NT2/D1 (cell line): ENCODE results near the gene VAMP2.

Experiments used
- DNase-seq: peaks from one replicate; pipeline ENCODE4 v3.0.0-alpha.2; 2011; ENCODE audit warnings: low read depth, low spot score
- H3K27me3 ChIP-seq: 2 replicates; pipeline ENCODE4 v1.6.0; 2011; ENCODE audit warnings: mild to moderate bottlenecking; ENCODE audit not compliant: insufficient read length, insufficient read depth
- H3K36me3 ChIP-seq: 2 replicates; pipeline ENCODE4 v1.6.1; 2011; ENCODE audit warnings: mild to moderate bottlenecking, low read length, mixed read lengths; ENCODE audit not compliant: insufficient read depth, insufficient read length
- H3K4me1 ChIP-seq: 2 replicates; pipeline ENCODE4 v1.5.1; 2011; ENCODE audit not compliant: insufficient read depth, insufficient read length
- H3K4me3 ChIP-seq: 2 replicates; pipeline ENCODE4 v1.5.1; 2011; ENCODE audit warnings: low read depth; ENCODE audit not compliant: insufficient read length
- H3K9ac ChIP-seq: 2 replicates; pipeline ENCODE4 v1.6.0; 2011; ENCODE audit warnings: low read depth; ENCODE audit not compliant: insufficient read length
- H3K9me3 ChIP-seq: 2 replicates; pipeline ENCODE4 v1.5.1; 2011; ENCODE audit warnings: mild to moderate bottlenecking, low read length; ENCODE audit not compliant: insufficient read depth
- SUZ12 ChIP-seq: IDR thresholded peaks from 2 replicates; pipeline ENCODE4 v1.6.1; 2011; ENCODE audit not compliant: insufficient read length, insufficient read depth; ENCODE audit errors: extremely low read depth
- YY1 ChIP-seq: IDR thresholded peaks from 2 replicates; pipeline ENCODE4 v1.6.1; 2011; ENCODE audit not compliant: insufficient read length, insufficient read depth
- ZNF274 ChIP-seq: IDR thresholded peaks from 2 replicates; pipeline ENCODE4 v1.6.1; 2011; ENCODE audit warnings: mild to moderate bottlenecking, low read depth, low read length

The VAMP2 gene

GRCh38 chr17:8162997-8163977 lies 539 bp upstream of the VAMP2 start:
- H3K4me1 ChIP-seq = peaks cover 18% of the 10 kb centered on the region
- H3K9me3 ChIP-seq = no peaks in the 10 kb centered on the region

GRCh38 chr17:8161289-8162232 lies 1.2 kb downstream of the VAMP2 start:
- Histone ChIP-seq H3K4me1 (peaks cover 18% of the 10 kb centered on the region), H3K36me3 (peaks cover 27% of the 10 kb centered on the region)

More at GRCh38 chr17:8162997-8163977, 539 bp upstream of the VAMP2 start:
- TF ChIP-seq SUZ12 = no peak
- no peak for TF ChIP-seq YY1
- no peak for TF ChIP-seq ZNF274
- Histone ChIP-seq H3K4me3 (peak overlapping the region; percentile 87), H3K9ac (peak overlapping the region; percentile 94), H3K36me3 (peaks cover 27% of the 10 kb centered on the region), H3K27me3 (no peaks in the 10 kb centered on the region)
- no peak for DNase-seq

GRCh38 chr17:8160741-8161221 lies 2.0 kb downstream of the VAMP2 start:
- H3K9ac ChIP-seq = peak overlapping the region; percentile 21
- peaks cover 27% of the 10 kb centered on the region for H3K36me3 ChIP-seq
- no peak for TF ChIP-seq YY1
- no peak for TF ChIP-seq ZNF274
- no peak for TF ChIP-seq SUZ12
- no peak for DNase-seq
- no peaks in the 10 kb centered on the region for H3K27me3 ChIP-seq
- no peak overlapping the region for H3K4me3 ChIP-seq
- H3K4me1 ChIP-seq = peaks cover 18% of the 10 kb centered on the region
- H3K9me3 ChIP-seq = no peaks in the 10 kb centered on the region

More at GRCh38 chr17:8161289-8162232, 1.2 kb downstream of the VAMP2 start:
- H3K27me3 ChIP-seq = no peaks in the 10 kb centered on the region
- H3K9ac ChIP-seq = peak overlapping the region; percentile 90
- H3K4me3 ChIP-seq = peak overlapping the region; percentile 87
- TF ChIP-seq YY1 (no peak), ZNF274 (no peak), SUZ12 (no peak)
- DNase-seq = no peak
- H3K9me3 ChIP-seq = no peaks in the 10 kb centered on the region

GRCh38 chr17:8160224-8160577 lies 2.5 kb downstream of the VAMP2 start:
- no peak overlapping the region for H3K9ac ChIP-seq
- no peaks in the 10 kb centered on the region for H3K27me3 ChIP-seq
- H3K4me1 ChIP-seq = peaks cover 18% of the 10 kb centered on the region
- H3K4me3 ChIP-seq = no peak overlapping the region
- H3K9me3 ChIP-seq = no peaks in the 10 kb centered on the region
- no peak for DNase-seq
- no peak for TF ChIP-seq SUZ12
- no peak for TF ChIP-seq YY1
- TF ChIP-seq ZNF274 = no peak
- H3K36me3 ChIP-seq = peaks cover 27% of the 10 kb centered on the region

GRCh38 chr17:8159459-8160223 lies 3.1 kb downstream of the VAMP2 start:
- Histone ChIP-seq H3K9ac (no peak overlapping the region), H3K4me1 (peaks cover 15% of the 10 kb centered on the region), H3K4me3 (no peak overlapping the region), H3K36me3 (peaks cover 27% of the 10 kb centered on the region), H3K9me3 (no peaks in the 10 kb centered on the region), H3K27me3 (no peaks in the 10 kb centered on the region)
- TF ChIP-seq SUZ12 = no peak
- TF ChIP-seq YY1 = no peak
- no peak for TF ChIP-seq ZNF274
- no peak for DNase-seq

GRCh38 chr17:8159032-8159400 lies 3.7 kb downstream of the VAMP2 start:
- TF ChIP-seq YY1 = no peak
- no peak for TF ChIP-seq ZNF274
- TF ChIP-seq SUZ12 = no peak
- Histone ChIP-seq H3K4me1 (peaks cover 14% of the 10 kb centered on the region), H3K9ac (no peak overlapping the region), H3K9me3 (no peaks in the 10 kb centered on the region), H3K36me3 (peaks cover 27% of the 10 kb centered on the region), H3K4me3 (no peak overlapping the region), H3K27me3 (no peaks in the 10 kb centered on the region)
- DNase-seq = no peak
